Astrocyte of the cerebellum (primary cell): Measurements from ENCODE around the gene ATAD3B.
"Not testable (repeated sequence)": the region's sequence is repeated elsewhere in the genome, so short reads cannot be mapped to it uniquely, and the experiment has no call there.

Experiments used
- DNase-seq: peaks from one replicate; pipeline ENCODE4 v3.0.0-alpha.2; 2011; ENCODE audit warnings: low read depth
- H3K4me3 ChIP-seq: 2 replicates; pipeline ENCODE4 v1.5.1; 2011; ENCODE audit warnings: mild to moderate bottlenecking, low read depth, low read length, moderate library complexity
- CTCF ChIP-seq: IDR thresholded peaks from 2 replicates; pipeline ENCODE4 v1.5.1; 2012; ENCODE audit warnings: low read length, low read depth, moderate library complexity, mild to moderate bottlenecking; ENCODE audit errors: missing control alignments
- in situ Hi-C: cut with HindIII; loops from 2 replicates; pipeline ENCODE4 v1.10.0; 2017; ENCODE audit warnings: low sequenced_read_pairs

The ATAD3B gene

GRCh38 chr1:1482856-1483255 is 11.3 kb downstream of the ATAD3B start:
- DNase-seq: no peak
- TF ChIP-seq CTCF: no peak
- in situ Hi-C loops: no loop called here
- no peak overlapping the region for H3K4me3 ChIP-seq

GRCh38 chr1:1483714-1484113 is 12.1 kb downstream of the ATAD3B start:
- in situ Hi-C loops: no loop called here

GRCh38 chr1:1484976-1485750 is 13.6 kb downstream of the ATAD3B start:
- in situ Hi-C loops, DNase-seq, H3K4me3 ChIP-seq: not testable (repeated sequence)

More at GRCh38 chr1:1483714-1484113, 12.1 kb downstream of the ATAD3B start:
- TF ChIP-seq CTCF: no peak
- H3K4me3 ChIP-seq: no peak overlapping the region
- DNase-seq: no peak

GRCh38 chr1:1485755-1486317 is 14.3 kb downstream of the ATAD3B start:
- DNase-seq, in situ Hi-C loops, H3K4me3 ChIP-seq: not testable (repeated sequence)

GRCh38 chr1:1487701-1488100 is 16.1 kb downstream of the ATAD3B start:
- in situ Hi-C loops: no loop called here
- DNase-seq: no peak
- H3K4me3 ChIP-seq: no peak overlapping the region
- no peak for TF ChIP-seq CTCF

- TF ChIP-seq CTCF: no peak
- no peak for DNase-seq
- in situ Hi-C loops: no loop called here
- no peak overlapping the region for H3K4me3 ChIP-seq
Measured at GRCh38 chr1:1489231-1489630, 17.7 kb downstream of the ATAD3B start.

GRCh38 chr1:1489861-1490260 is 18.3 kb downstream of the ATAD3B start:
- in situ Hi-C loops: loop anchor here (5.0 kb wide), 1 partner anchor 118 kb away; no protein-coding TSS in a partner anchor
- TF ChIP-seq CTCF: no peak
- no peak overlapping the region for H3K4me3 ChIP-seq
- no peak for DNase-seq
